ENCODE results near the gene ERVK3-1. TPM values are rescaled to one million over a fixed set of nuclear protein-coding genes. Genes with fewer than 3 reads are reported as not detected.
A peak's percentile ranks its signal among the peaks of the same experiment; 100 is the strongest.

The ERVK3-1 gene
- total RNA-seq, 1 experiment from 2014 or later = 28.1 TPM

DNA sequence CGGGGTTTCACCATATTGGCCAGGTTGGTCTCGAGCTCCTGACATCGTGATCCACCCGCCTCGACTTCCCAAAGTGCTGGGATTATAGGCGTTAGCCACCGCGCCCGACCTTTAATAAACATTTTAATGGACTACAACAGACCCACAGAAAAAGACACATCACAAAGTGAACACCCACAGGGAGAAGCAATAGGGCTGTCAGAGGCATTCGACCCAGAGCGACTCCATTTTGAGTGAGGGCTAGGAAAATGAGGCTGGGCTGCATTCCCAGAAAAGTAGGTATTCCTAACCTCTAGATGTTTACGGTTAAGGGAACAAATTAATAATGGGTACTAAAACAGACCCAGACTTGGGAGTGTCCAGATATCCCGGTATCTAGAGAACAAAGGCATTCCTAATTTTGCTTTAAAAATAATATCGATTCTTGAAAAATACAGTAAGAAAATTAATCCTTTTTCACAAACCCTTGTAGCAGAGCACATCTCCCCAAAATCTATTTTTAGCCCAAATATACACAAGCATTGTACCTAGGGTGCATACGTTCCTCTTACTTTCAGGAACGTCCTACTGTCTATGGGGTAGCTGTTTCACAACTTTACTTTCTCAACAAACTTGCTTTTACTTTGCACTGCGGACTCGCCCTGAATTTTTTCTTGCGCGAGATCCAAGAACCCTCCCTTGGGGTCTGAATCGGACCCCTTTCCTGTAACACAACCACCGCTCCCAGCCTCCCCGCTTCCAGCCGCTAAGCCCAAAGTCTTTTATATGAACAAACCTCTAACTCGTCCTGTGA lies 27.2 kb upstream of the ERVK3-1 start:
- DNase-seq (ENCODE audit: low read depth, low spot score) = no peak
- intact Hi-C loops (cut with micrococcal nuclease) = no loop called here
- TSS peak; percentile 53 for BruUV-seq (replicated peaks)
- ChIA-PET CTCF (interaction anchor here (0.9 kb wide), 1 partner anchor 49 kb away, joined by 3 read pairs; the partner anchor contains the start of gene ZNF544), POLR2A (interaction anchor here (1.5 kb wide), 1 partner anchor 95 kb away, joined by 4 read pairs; the partner anchor contains the start of gene ZNF274), RAD21 (ENCODE audit: low non-redundant PET in 1 of 2, low total read pairs in 2 of 2, uncharacterized antibody in 2 of 2, unreplicated experiment in 2 of 2) (interaction anchor here (0.6 to 0.8 kb wide), 2 partner anchors 38 to 85 kb away, joined by 3 to 9 read pairs; partner anchors contain the start of gene ZNF497 (in 1 of the 2))
- Histone ChIP-seq H3K9me2 (ENCODE audit: insufficient read depth) (no peaks in the 10 kb centered on the region), H3K4me1 (ENCODE audit: control insufficient read depth in 1 of 2, insufficient read depth in 2 of 2, low read length in 2 of 2) (peaks cover 4 to 23% of the 10 kb centered on the region in 2 experiments; a peak in 3 of 4 replicates), H3K79me2 (ENCODE audit: insufficient read depth, low read length) (peaks cover 35% of the 10 kb centered on the region), H3K9ac (ENCODE audit: low read length) (peak overlapping the region; percentile 83), H3K27me3 (ENCODE audit: insufficient read depth, low read length) (no peaks in the 10 kb centered on the region), H3K9me3 (ENCODE audit: control insufficient read depth in 1 of 2, insufficient read depth in 1 of 2, low read depth in 1 of 2, low read length in 2 of 2) (peaks cover 0 to 16% of the 10 kb centered on the region in 2 experiments; a peak in 2 of 4 replicates), H3K4me3 (replicated peaks in 1 of 2; ENCODE audit: low read depth in 1 of 2, low read length in 2 of 2) (peak overlapping the region; percentile 81 to 83), H3K36me3 (ENCODE audit: control insufficient read depth in 1 of 2, insufficient read depth in 2 of 2, low read length in 2 of 2) (peaks cover 2 to 17% of the 10 kb centered on the region in 2 experiments; a peak in 2 of 4 replicates), H4K20me1 (ENCODE audit: insufficient read depth) (no peaks in the 10 kb centered on the region), H3K4me2 (ENCODE audit: low read length) (peak overlapping the region; percentile 87), H2AFZ (ENCODE audit: low read depth, low read length, poor library complexity, severe bottlenecking) (no peak overlapping the region), H3K27ac (ENCODE audit: low read depth, low read length) (peak overlapping the region; percentile 74)
- no peak for ATAC-seq
- TF ChIP-seq POLR2A (IDR thresholded peaks at IDR 0.05; ENCODE audit: borderline replicate concordance, extremely low read depth, insufficient read depth, insufficient read length) = no peak
- no peak for TF ChIP-seq POLR2AphosphoS5 (IDR thresholded peaks at IDR 0.05; ENCODE audit: low read depth, low read length)
- no peak for TF ChIP-seq FOSL1 (IDR thresholded peaks at IDR 0.05; ENCODE audit: low read depth)
- TF ChIP-seq YY1 (IDR thresholded peaks at IDR 0.05; ENCODE audit: extremely low read depth, insufficient replicate concordance, low read depth, low read length) = no peak
- no peak for TF ChIP-seq ZNF274 (IDR thresholded peaks at IDR 0.05; ENCODE audit: low read depth, low read length)
- TF ChIP-seq SRF (IDR thresholded peaks at IDR 0.05; ENCODE audit: low read depth) = no peak
- TF ChIP-seq EZH2 (IDR thresholded peaks at IDR 0.05) = no peak
- TF ChIP-seq ZFX (IDR thresholded peaks at IDR 0.05) = no peak
- no peak for TF ChIP-seq RAD21 (IDR thresholded peaks at IDR 0.05; ENCODE audit: low read depth)
- TF ChIP-seq EGR1 (IDR thresholded peaks at IDR 0.05; ENCODE audit: low read depth) = no peak
- no peak for TF ChIP-seq CBX3 (IDR thresholded peaks at IDR 0.05; ENCODE audit: low read depth)
- no peak for TF ChIP-seq ELF1 (IDR thresholded peaks at IDR 0.05; ENCODE audit: borderline replicate concordance, low read depth)
- TF ChIP-seq, protein P1, sequence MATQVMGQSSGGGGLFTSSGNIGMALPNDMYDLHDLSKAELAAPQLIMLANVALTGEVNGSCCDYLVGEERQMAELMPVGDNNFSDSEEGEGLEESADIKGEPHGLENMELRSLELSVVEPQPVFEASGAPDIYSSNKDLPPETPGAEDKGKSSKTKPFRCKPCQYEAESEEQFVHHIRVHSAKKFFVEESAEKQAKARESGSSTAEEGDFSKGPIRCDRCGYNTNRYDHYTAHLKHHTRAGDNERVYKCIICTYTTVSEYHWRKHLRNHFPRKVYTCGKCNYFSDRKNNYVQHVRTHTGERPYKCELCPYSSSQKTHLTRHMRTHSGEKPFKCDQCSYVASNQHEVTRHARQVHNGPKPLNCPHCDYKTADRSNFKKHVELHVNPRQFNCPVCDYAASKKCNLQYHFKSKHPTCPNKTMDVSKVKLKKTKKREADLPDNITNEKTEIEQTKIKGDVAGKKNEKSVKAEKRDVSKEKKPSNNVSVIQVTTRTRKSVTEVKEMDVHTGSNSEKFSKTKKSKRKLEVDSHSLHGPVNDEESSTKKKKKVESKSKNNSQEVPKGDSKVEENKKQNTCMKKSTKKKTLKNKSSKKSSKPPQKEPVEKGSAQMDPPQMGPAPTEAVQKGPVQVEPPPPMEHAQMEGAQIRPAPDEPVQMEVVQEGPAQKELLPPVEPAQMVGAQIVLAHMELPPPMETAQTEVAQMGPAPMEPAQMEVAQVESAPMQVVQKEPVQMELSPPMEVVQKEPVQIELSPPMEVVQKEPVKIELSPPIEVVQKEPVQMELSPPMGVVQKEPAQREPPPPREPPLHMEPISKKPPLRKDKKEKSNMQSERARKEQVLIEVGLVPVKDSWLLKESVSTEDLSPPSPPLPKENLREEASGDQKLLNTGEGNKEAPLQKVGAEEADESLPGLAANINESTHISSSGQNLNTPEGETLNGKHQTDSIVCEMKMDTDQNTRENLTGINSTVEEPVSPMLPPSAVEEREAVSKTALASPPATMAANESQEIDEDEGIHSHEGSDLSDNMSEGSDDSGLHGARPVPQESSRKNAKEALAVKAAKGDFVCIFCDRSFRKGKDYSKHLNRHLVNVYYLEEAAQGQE (IDR thresholded peaks at IDR 0.05; ENCODE audit: low read depth) = no peak
- no peak for TF ChIP-seq ZBTB33 (IDR thresholded peaks at IDR 0.05; ENCODE audit: extremely low read depth, insufficient replicate concordance, low read length)

All from HCT116 (cell line).